Activated T-helper 1 cell treated with anti-CD3 and anti-CD28 coated beads, Interleukin-12 subunit alpha, Interleukin-12 subunit beta, Interleukin-2, Interleukin-4 antibody, amounts not matched to agents 30 ng/mL and 10 ng/mL and 1 ng/mL, durations not matched to agents 14 hours and 24 hours and 36 hours (primary cell): ENCODE measurements around the gene DCAF16. TPM values are rescaled to one million over a fixed set of nuclear protein-coding genes. Genes with fewer than 3 reads are reported as not detected.

Experiments used
- DNase-seq: peaks from one replicate; pipeline ENCODE4 v3.0.0; 2021; ENCODE audit warnings: low spot score
- H3K27ac Mint-ChIP-seq: one replicate; pipeline ENCODE4 v1.8.0; 2021; ENCODE audit warnings: mild to moderate bottlenecking, mixed read lengths
- H3K27me3 Mint-ChIP-seq: one replicate; pipeline ENCODE4 v1.8.0; 2022; ENCODE audit warnings: mild to moderate bottlenecking, moderate library complexity, mixed read lengths; ENCODE audit not compliant: insufficient read depth
- H3K36me3 Mint-ChIP-seq: one replicate; pipeline ENCODE4 v1.8.0; 2021; ENCODE audit warnings: low read depth, mixed read lengths
- H3K4me1 Mint-ChIP-seq: one replicate; pipeline ENCODE4 v1.8.0; 2021; ENCODE audit warnings: low read depth, mixed read lengths
- H3K4me3 Mint-ChIP-seq: one replicate; pipeline ENCODE4 v1.8.0; 2021; ENCODE audit warnings: mild to moderate bottlenecking, moderate library complexity, mixed read lengths
- H3K9me3 Mint-ChIP-seq: one replicate; pipeline ENCODE4 v1.8.0; 2021; ENCODE audit warnings: mixed read lengths
- intact Hi-C: fragments of 100-400 bp; cut with micrococcal nuclease; formaldehyde crosslinking; loops from one replicate; pipeline ENCODE4 v1.15.1; 2024
- total RNA-seq: library from RNA; stranded (reverse); gene quantifications from 2 replicates; pipeline ENCODE4 v1.2.3, GENCODE V29; 2022

DCAF16 gene
- total RNA-seq, 1 donor from 2014 or later: 48.5 TPM

DNA sequence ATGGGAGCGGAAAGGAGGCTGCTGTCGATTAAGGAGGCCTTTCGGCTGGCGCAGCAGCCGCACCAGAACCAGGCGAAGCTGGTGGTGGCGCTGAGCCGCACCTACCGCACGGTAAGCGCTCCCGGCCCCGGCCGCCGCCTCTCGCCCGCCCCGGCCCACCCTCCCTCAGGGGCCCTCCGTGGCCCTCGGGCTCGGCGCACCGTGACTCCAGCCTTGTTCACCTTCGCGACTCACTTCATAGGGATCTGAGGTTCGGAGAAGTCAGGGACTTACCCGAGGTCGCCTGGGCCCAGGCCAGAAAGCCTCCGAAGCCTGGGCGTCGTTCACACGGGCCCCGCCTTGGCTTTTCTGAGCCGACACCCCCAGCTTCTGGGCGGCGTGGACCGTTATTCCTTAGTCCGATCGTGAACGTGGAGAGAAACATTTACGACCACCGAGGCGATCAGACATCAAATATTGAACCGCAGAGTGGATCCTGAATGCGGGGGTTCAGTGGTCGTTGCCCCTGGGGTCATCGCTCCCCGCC is 584 bp upstream of the DCAF16 start:
- no peak for DNase-seq
- intact Hi-C loops: loop anchor here (2.0 to 10.0 kb wide), 4 partner anchors 246 to 1586 kb away; partner anchors contain the start of genes QDPR and TAPT1
- Mint-ChIP-seq H3K36me3 (peaks cover 26% of the 10 kb centered on the region), H3K4me3 (peak overlapping the region; percentile 97), H3K4me1 (peaks cover 72% of the 10 kb centered on the region), H3K9me3 (no peaks in the 10 kb centered on the region), H3K27ac (peak overlapping the region; percentile 95), H3K27me3 (no peaks in the 10 kb centered on the region)

DNA sequence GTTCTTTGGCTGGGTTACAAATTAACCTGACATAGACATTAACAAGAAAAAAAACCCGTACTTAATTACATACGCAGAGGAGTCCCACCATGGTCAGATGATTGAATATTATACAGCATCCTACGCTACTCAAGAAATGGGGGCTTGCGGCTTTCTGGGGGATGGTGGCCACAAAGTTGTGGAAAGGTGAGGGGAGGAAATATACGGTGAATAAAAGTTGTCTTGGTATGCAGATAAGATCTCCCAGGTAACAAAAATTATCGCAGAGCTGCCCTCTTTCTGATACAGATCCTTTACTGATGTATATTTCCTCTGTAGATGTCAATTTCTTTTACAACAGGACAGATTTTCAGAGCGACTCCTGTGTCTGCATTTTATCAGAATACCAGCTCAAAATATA is 890 bp downstream of the DCAF16 start:
- H3K4me3 Mint-ChIP-seq: peak overlapping the region; percentile 88
- no peaks in the 10 kb centered on the region for H3K9me3 Mint-ChIP-seq
- peak overlapping the region; percentile 95 for H3K27ac Mint-ChIP-seq
- peaks cover 27% of the 10 kb centered on the region for H3K36me3 Mint-ChIP-seq
- peaks cover 74% of the 10 kb centered on the region for H3K4me1 Mint-ChIP-seq
- DNase-seq: no peak
- intact Hi-C loops: loop anchor here (1.0 to 10.0 kb wide), 12 partner anchors 9 to 1585 kb away; partner anchors contain the start of genes LAP3, MED28, QDPR and TAPT1
- H3K27me3 Mint-ChIP-seq: no peaks in the 10 kb centered on the region

DNA sequence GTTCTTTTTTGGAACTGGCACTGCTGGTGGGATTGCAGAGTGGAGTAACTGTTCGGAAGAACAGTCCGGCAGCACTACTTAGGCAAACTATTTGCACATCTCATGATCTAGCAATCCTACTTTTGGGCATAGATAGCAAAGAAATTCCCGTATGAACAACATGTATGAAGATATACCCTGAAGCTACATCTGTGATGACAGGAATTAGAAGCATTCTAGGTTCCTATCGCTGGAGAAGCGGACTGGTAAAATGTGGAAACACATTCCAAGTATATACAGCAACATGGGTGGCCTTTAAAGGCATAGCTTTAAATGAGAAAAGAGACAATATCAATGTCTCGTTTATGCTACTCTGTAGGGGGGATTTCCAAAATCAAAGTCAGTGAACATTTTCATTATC is 3.1 kb downstream of the DCAF16 start:
- Mint-ChIP-seq H3K27ac (no peak overlapping the region), H3K4me1 (peaks cover 67% of the 10 kb centered on the region), H3K4me3 (peak overlapping the region; percentile 88), H3K9me3 (no peaks in the 10 kb centered on the region), H3K27me3 (no peaks in the 10 kb centered on the region), H3K36me3 (peaks cover 48% of the 10 kb centered on the region)
- DNase-seq: no peak
- intact Hi-C loops: no loop called here

DNA sequence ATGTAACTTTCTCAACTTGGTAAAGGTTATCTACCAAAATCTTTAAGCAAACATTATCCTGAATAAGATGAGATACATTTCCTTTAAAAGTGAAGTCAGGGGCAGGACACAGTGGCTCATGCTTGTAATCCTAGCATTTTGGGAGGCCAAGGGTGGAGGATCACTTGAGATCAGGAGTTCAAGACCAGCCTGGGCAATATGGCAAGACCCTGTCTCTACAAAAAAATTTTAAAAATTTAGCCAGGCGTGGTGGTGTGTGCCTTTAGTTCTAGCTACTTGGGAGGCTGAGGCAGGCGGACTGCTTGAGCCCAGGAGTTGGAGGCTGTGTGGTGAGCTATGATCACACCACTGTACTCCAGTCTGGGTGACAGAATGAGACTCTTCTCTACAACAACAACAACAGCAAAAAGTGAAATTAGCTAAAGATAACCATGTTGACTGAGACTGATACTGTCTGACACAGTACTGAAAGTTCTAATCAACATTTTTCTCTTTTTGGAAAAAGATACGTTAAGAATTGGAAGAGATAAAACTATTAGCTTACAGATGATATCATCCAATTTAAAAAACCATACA is 4.9 kb downstream of the DCAF16 start:
- H3K27ac Mint-ChIP-seq: peak overlapping the region; percentile 40
- H3K4me3 Mint-ChIP-seq: peak overlapping the region; percentile 21
- H3K9me3 Mint-ChIP-seq: no peaks in the 10 kb centered on the region
- peaks cover 52% of the 10 kb centered on the region for H3K36me3 Mint-ChIP-seq
- H3K4me1 Mint-ChIP-seq: peaks cover 64% of the 10 kb centered on the region
- no peaks in the 10 kb centered on the region for H3K27me3 Mint-ChIP-seq
- no peak for DNase-seq
- intact Hi-C loops: no loop called here

GRCh38 chr4:17797808-17798207 is 12.7 kb downstream of the DCAF16 start:
- H3K4me3 Mint-ChIP-seq: no peak overlapping the region
- DNase-seq: no peak
- H3K27me3 Mint-ChIP-seq: no peaks in the 10 kb centered on the region
- peaks cover 22% of the 10 kb centered on the region for H3K4me1 Mint-ChIP-seq
- H3K27ac Mint-ChIP-seq: no peak overlapping the region
- peaks cover 34% of the 10 kb centered on the region for H3K36me3 Mint-ChIP-seq
- no peaks in the 10 kb centered on the region for H3K9me3 Mint-ChIP-seq
- intact Hi-C loops: no loop called here

GRCh38 chr4:17794730-17795129 is 15.8 kb downstream of the DCAF16 start:
- Mint-ChIP-seq H3K27me3 (no peaks in the 10 kb centered on the region), H3K9me3 (no peaks in the 10 kb centered on the region), H3K4me1 (peaks cover 9% of the 10 kb centered on the region), H3K27ac (no peak overlapping the region), H3K4me3 (no peak overlapping the region), H3K36me3 (peaks cover 22% of the 10 kb centered on the region)
- intact Hi-C loops: no loop called here
- DNase-seq: no peak

DNA sequence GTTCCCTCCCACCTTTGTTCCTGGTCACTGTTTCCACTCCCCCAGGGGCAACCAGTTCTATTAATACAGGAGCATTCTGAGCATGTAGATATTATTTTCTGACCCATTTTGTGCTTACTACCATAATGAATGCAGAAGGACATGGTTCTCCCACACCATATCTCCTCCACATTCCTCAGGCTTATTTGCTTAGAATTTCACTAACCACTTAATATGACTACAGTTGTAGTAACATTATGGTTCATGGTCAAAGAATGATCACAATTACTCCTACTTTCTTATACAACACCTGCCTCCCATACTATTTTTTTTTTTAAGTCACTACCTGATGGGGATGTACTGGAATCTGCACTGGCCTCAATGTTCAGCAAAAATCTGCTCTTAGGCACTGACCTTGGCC is 21.6 kb downstream of the DCAF16 start:
- intact Hi-C loops: no loop called here
- Mint-ChIP-seq H3K27ac (no peak overlapping the region), H3K9me3 (no peaks in the 10 kb centered on the region), H3K27me3 (peaks cover 2% of the 10 kb centered on the region), H3K4me1 (no peaks in the 10 kb centered on the region), H3K4me3 (no peak overlapping the region), H3K36me3 (peaks cover 17% of the 10 kb centered on the region)
- no peak for DNase-seq

DNA sequence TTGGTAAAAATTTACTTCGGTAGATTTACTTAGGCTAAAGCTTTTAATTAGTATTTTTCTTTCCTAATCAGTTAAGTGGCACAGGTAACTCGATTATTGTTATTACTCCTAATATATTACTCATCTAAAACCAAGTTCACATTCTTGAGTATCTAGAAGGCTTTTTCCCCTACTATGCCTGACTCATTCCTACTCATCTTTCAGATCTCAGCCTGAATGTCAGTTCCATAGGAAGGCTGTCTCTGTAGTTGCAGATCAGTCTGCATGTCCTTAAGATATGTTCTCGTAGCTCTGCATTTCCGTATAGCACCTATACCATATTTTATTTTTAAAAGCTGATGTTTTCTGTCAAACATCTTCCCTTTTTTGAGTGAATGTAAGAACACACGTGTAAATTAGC is 23.2 kb downstream of the DCAF16 start:
- Mint-ChIP-seq H3K4me1 (no peaks in the 10 kb centered on the region), H3K36me3 (peaks cover 12% of the 10 kb centered on the region), H3K4me3 (no peak overlapping the region), H3K9me3 (no peaks in the 10 kb centered on the region), H3K27ac (no peak overlapping the region), H3K27me3 (peaks cover 10% of the 10 kb centered on the region)
- DNase-seq: no peak
- intact Hi-C loops: no loop called here

DNA sequence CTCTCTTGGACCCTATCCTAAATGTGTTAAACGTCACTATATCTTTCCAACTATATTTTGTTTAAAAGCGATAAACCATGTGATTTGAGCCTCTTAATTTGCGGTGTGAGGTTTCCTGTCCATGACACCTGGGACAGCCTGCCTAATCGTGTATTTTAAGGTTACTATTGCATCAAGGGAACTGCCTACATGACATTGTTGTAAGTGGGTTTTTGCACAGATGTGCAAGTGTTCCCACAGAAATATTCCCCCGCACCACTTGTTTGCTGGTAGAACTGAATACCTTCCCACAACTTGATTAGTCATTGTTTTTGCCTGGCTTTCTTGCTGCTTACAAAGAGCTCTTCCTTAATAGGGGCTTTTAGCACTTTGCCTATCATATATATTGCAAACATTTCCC is 24.0 kb downstream of the DCAF16 start:
- H3K9me3 Mint-ChIP-seq: no peaks in the 10 kb centered on the region
- intact Hi-C loops: no loop called here
- H3K27me3 Mint-ChIP-seq: peaks cover 18% of the 10 kb centered on the region
- peaks cover 9% of the 10 kb centered on the region for H3K36me3 Mint-ChIP-seq
- H3K4me3 Mint-ChIP-seq: no peak overlapping the region
- H3K4me1 Mint-ChIP-seq: no peaks in the 10 kb centered on the region
- no peak overlapping the region for H3K27ac Mint-ChIP-seq
- DNase-seq: no peak

GRCh38 chr4:17785858-17786257 is 24.7 kb downstream of the DCAF16 start:
- Mint-ChIP-seq H3K27me3 (peaks cover 18% of the 10 kb centered on the region), H3K27ac (no peak overlapping the region), H3K9me3 (no peaks in the 10 kb centered on the region), H3K4me1 (no peaks in the 10 kb centered on the region), H3K36me3 (peaks cover 7% of the 10 kb centered on the region), H3K4me3 (no peak overlapping the region)
- intact Hi-C loops: no loop called here
- DNase-seq: no peak

GRCh38 chr4:17781300-17782287 is 29.0 kb downstream of the DCAF16 start, which contains the start of gene FAM184B:
FAM184B (minus strand) TSS chr4:17781621; CDS start chr4:17781299, 322 bp downstream.
- Mint-ChIP-seq H3K9me3 (no peaks in the 10 kb centered on the region), H3K4me1 (no peaks in the 10 kb centered on the region), H3K27me3 (peaks cover 49% of the 10 kb centered on the region), H3K36me3 (no peaks in the 10 kb centered on the region), H3K4me3 (peak within 1 kb of the TSS; percentile 30), H3K27ac (no peak within 1 kb of the TSS)
- intact Hi-C loops: no loop called here
- no peak for DNase-seq

GRCh38 chr4:17780501-17781299 is 29.9 kb downstream of the DCAF16 start:
- intact Hi-C loops: no loop called here
- H3K4me1 Mint-ChIP-seq: no peaks in the 10 kb centered on the region
- DNase-seq: no peak
- no peaks in the 10 kb centered on the region for H3K9me3 Mint-ChIP-seq
- H3K27me3 Mint-ChIP-seq: peaks cover 49% of the 10 kb centered on the region
- no peaks in the 10 kb centered on the region for H3K36me3 Mint-ChIP-seq
- H3K4me3 Mint-ChIP-seq: no peak overlapping the region
- H3K27ac Mint-ChIP-seq: no peak overlapping the region
